Measurements from ENCODE around the gene WASF3.
A peak's percentile ranks its signal among the peaks of the same experiment; 100 is the strongest.

WASF3 gene

GRCh38 chr13:26526702-26527216 is 30.7 kb upstream of the WASF3 start:
- Histone ChIP-seq H3K79me2 (ENCODE audit: control insufficient read depth, insufficient read depth, low read length, unreplicated experiment) (no peaks in the 10 kb centered on the region), H3K36me3 (ENCODE audit: insufficient read depth, low read length) (no peaks in the 10 kb centered on the region), H3K27me3 (ENCODE audit: insufficient read depth, low read length) (peaks cover 43% of the 10 kb centered on the region), H3K4me1 (ENCODE audit: control insufficient read depth, insufficient read depth, low read length, unreplicated experiment) (no peaks in the 10 kb centered on the region), H3K27ac (ENCODE audit: low read depth, low read length) (no peak overlapping the region), H2AFZ (ENCODE audit: low read length, unreplicated experiment) (no peak overlapping the region), H3K4me3 (ENCODE audit: low read depth, low read length) (no peak overlapping the region)

GRCh38 chr13:26528527-26528926 is 29.0 kb upstream of the WASF3 start:
- H3K27me3 ChIP-seq (ENCODE audit: insufficient read depth, low read length) = peaks cover 49% of the 10 kb centered on the region
- H3K27ac ChIP-seq (ENCODE audit: low read depth, low read length) = no peak overlapping the region
- H3K79me2 ChIP-seq (ENCODE audit: control insufficient read depth, insufficient read depth, low read length, unreplicated experiment) = no peaks in the 10 kb centered on the region
- no peak overlapping the region for H3K4me3 ChIP-seq (ENCODE audit: low read depth, low read length)
- no peaks in the 10 kb centered on the region for H3K36me3 ChIP-seq (ENCODE audit: insufficient read depth, low read length)
- no peaks in the 10 kb centered on the region for H3K4me1 ChIP-seq (ENCODE audit: control insufficient read depth, insufficient read depth, low read length, unreplicated experiment)
- H2AFZ ChIP-seq (ENCODE audit: low read length, unreplicated experiment) = no peak overlapping the region

- Histone ChIP-seq H3K27me3 (ENCODE audit: insufficient read depth, low read length) (peaks cover 49% of the 10 kb centered on the region), H3K4me1 (ENCODE audit: control insufficient read depth, insufficient read depth, low read length, unreplicated experiment) (no peaks in the 10 kb centered on the region), H3K4me3 (ENCODE audit: low read depth, low read length) (no peak overlapping the region)
Measured at GRCh38 chr13:26529441-26529840, 28.0 kb upstream of the WASF3 start.

GRCh38 chr13:26531742-26532141 is 25.7 kb upstream of the WASF3 start:
- Histone ChIP-seq H3K36me3 (ENCODE audit: insufficient read depth, low read length) (no peaks in the 10 kb centered on the region), H3K27ac (ENCODE audit: low read depth, low read length) (no peak overlapping the region), H2AFZ (ENCODE audit: low read length, unreplicated experiment) (no peak overlapping the region), H3K79me2 (ENCODE audit: control insufficient read depth, insufficient read depth, low read length, unreplicated experiment) (no peaks in the 10 kb centered on the region), H3K27me3 (ENCODE audit: insufficient read depth, low read length) (peaks cover 45% of the 10 kb centered on the region), H3K4me1 (ENCODE audit: control insufficient read depth, insufficient read depth, low read length, unreplicated experiment) (no peaks in the 10 kb centered on the region), H3K4me3 (ENCODE audit: low read depth, low read length) (no peak overlapping the region)

More at GRCh38 chr13:26529441-26529840, 28.0 kb upstream of the WASF3 start:
- no peaks in the 10 kb centered on the region for H3K79me2 ChIP-seq (ENCODE audit: control insufficient read depth, insufficient read depth, low read length, unreplicated experiment)
- H3K36me3 ChIP-seq (ENCODE audit: insufficient read depth, low read length) = no peaks in the 10 kb centered on the region
- no peak overlapping the region for H3K27ac ChIP-seq (ENCODE audit: low read depth, low read length)
- H2AFZ ChIP-seq (ENCODE audit: low read length, unreplicated experiment) = no peak overlapping the region

GRCh38 chr13:26534036-26534726 is 23.3 kb upstream of the WASF3 start:
- no peaks in the 10 kb centered on the region for H3K36me3 ChIP-seq (ENCODE audit: insufficient read depth, low read length)
- H3K79me2 ChIP-seq (ENCODE audit: control insufficient read depth, insufficient read depth, low read length, unreplicated experiment) = no peaks in the 10 kb centered on the region
- peaks cover 21% of the 10 kb centered on the region for H3K27me3 ChIP-seq (ENCODE audit: insufficient read depth, low read length)
- H3K4me1 ChIP-seq (ENCODE audit: control insufficient read depth, insufficient read depth, low read length, unreplicated experiment) = peaks cover 11% of the 10 kb centered on the region
- H2AFZ ChIP-seq (ENCODE audit: low read length, unreplicated experiment) = no peak overlapping the region
- no peak overlapping the region for H3K4me3 ChIP-seq (ENCODE audit: low read depth, low read length)
- no peak overlapping the region for H3K27ac ChIP-seq (ENCODE audit: low read depth, low read length)

GRCh38 chr13:26538363-26539317 is 18.8 kb upstream of the WASF3 start:
- Histone ChIP-seq H3K4me3 (ENCODE audit: low read depth, low read length) (peak overlapping the region; percentile 37), H3K4me1 (ENCODE audit: control insufficient read depth, insufficient read depth, low read length, unreplicated experiment) (peaks cover 20% of the 10 kb centered on the region), H2AFZ (ENCODE audit: low read length, unreplicated experiment) (no peak overlapping the region), H3K79me2 (ENCODE audit: control insufficient read depth, insufficient read depth, low read length, unreplicated experiment) (no peaks in the 10 kb centered on the region), H3K27ac (ENCODE audit: low read depth, low read length) (no peak overlapping the region), H3K27me3 (ENCODE audit: insufficient read depth, low read length) (no peaks in the 10 kb centered on the region), H3K36me3 (ENCODE audit: insufficient read depth, low read length) (no peaks in the 10 kb centered on the region)

- H3K36me3 ChIP-seq (ENCODE audit: insufficient read depth, low read length) = no peaks in the 10 kb centered on the region
- no peak overlapping the region for H3K27ac ChIP-seq (ENCODE audit: low read depth, low read length)
- no peaks in the 10 kb centered on the region for H3K27me3 ChIP-seq (ENCODE audit: insufficient read depth, low read length)
Measured at GRCh38 chr13:26539738-26540292, 17.7 kb upstream of the WASF3 start.

GRCh38 chr13:26540334-26540733 is 17.1 kb upstream of the WASF3 start:
- Histone ChIP-seq H3K27ac (ENCODE audit: low read depth, low read length) (no peak overlapping the region), H3K27me3 (ENCODE audit: insufficient read depth, low read length) (no peaks in the 10 kb centered on the region), H3K36me3 (ENCODE audit: insufficient read depth, low read length) (no peaks in the 10 kb centered on the region), H3K79me2 (ENCODE audit: control insufficient read depth, insufficient read depth, low read length, unreplicated experiment) (no peaks in the 10 kb centered on the region), H2AFZ (ENCODE audit: low read length, unreplicated experiment) (no peak overlapping the region), H3K4me1 (ENCODE audit: control insufficient read depth, insufficient read depth, low read length, unreplicated experiment) (peaks cover 20% of the 10 kb centered on the region), H3K4me3 (ENCODE audit: low read depth, low read length) (no peak overlapping the region)

More at GRCh38 chr13:26539738-26540292, 17.7 kb upstream of the WASF3 start:
- no peaks in the 10 kb centered on the region for H3K79me2 ChIP-seq (ENCODE audit: control insufficient read depth, insufficient read depth, low read length, unreplicated experiment)
- H3K4me3 ChIP-seq (ENCODE audit: low read depth, low read length) = no peak overlapping the region
- peaks cover 20% of the 10 kb centered on the region for H3K4me1 ChIP-seq (ENCODE audit: control insufficient read depth, insufficient read depth, low read length, unreplicated experiment)
- no peak overlapping the region for H2AFZ ChIP-seq (ENCODE audit: low read length, unreplicated experiment)

GRCh38 chr13:26541041-26541440 is 16.4 kb upstream of the WASF3 start:
- Histone ChIP-seq H3K27me3 (ENCODE audit: insufficient read depth, low read length) (no peaks in the 10 kb centered on the region), H3K27ac (ENCODE audit: low read depth, low read length) (no peak overlapping the region), H3K36me3 (ENCODE audit: insufficient read depth, low read length) (no peaks in the 10 kb centered on the region), H3K4me1 (ENCODE audit: control insufficient read depth, insufficient read depth, low read length, unreplicated experiment) (peaks cover 20% of the 10 kb centered on the region), H2AFZ (ENCODE audit: low read length, unreplicated experiment) (no peak overlapping the region), H3K4me3 (ENCODE audit: low read depth, low read length) (no peak overlapping the region), H3K79me2 (ENCODE audit: control insufficient read depth, insufficient read depth, low read length, unreplicated experiment) (no peaks in the 10 kb centered on the region)

GRCh38 chr13:26541678-26542568 is 15.6 kb upstream of the WASF3 start:
- Histone ChIP-seq H3K4me3 (ENCODE audit: low read depth, low read length) (no peak overlapping the region), H2AFZ (ENCODE audit: low read length, unreplicated experiment) (no peak overlapping the region), H3K79me2 (ENCODE audit: control insufficient read depth, insufficient read depth, low read length, unreplicated experiment) (no peaks in the 10 kb centered on the region), H3K27ac (ENCODE audit: low read depth, low read length) (no peak overlapping the region), H3K36me3 (ENCODE audit: insufficient read depth, low read length) (no peaks in the 10 kb centered on the region), H3K4me1 (ENCODE audit: control insufficient read depth, insufficient read depth, low read length, unreplicated experiment) (peaks cover 20% of the 10 kb centered on the region), H3K27me3 (ENCODE audit: insufficient read depth, low read length) (no peaks in the 10 kb centered on the region)

Data from ACC112 (cell line).